Loucy (cell line): Measurements from ENCODE around the gene KCNK3.

Experiments used
- EZH2phosphoT487 ChIP-seq: fragments of 200-600 bp; IDR thresholded peaks from 2 replicates; pipeline ENCODE4 v1.6.1; 2018; ENCODE audit warnings: antibody characterized with exemption, mild to moderate bottlenecking, moderate library complexity, borderline replicate concordance
- TF ChIP-seq, protein P1 (sequence below): fragments of 200-600 bp; sonication (generic); conservative IDR thresholded peaks from 2 replicates; pipeline ENCODE4 v1.5.1; 2014; ENCODE audit warnings: mild to moderate bottlenecking, antibody characterized with exemption, low read length

DNA sequence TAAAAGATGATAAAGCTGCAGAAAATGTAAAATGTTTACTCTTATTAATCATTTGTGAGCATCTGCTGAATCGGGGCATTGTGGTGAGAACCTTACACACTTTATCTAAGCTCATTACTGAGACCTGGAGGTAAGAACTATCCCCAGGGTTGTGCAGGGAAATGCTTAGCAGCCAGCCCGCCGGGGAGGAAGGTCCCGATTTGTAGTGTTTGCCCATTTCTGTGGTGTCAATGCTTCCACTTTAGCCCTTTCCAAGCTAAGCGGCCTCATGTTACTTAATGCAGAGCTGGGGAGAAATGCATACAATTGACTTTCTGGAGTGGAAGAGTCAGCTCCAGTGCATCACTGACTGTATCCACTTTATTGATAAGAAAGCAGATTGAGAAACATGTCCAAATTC lies 20.8 kb upstream of the KCNK3 start:
- TF ChIP-seq, protein P1, sequence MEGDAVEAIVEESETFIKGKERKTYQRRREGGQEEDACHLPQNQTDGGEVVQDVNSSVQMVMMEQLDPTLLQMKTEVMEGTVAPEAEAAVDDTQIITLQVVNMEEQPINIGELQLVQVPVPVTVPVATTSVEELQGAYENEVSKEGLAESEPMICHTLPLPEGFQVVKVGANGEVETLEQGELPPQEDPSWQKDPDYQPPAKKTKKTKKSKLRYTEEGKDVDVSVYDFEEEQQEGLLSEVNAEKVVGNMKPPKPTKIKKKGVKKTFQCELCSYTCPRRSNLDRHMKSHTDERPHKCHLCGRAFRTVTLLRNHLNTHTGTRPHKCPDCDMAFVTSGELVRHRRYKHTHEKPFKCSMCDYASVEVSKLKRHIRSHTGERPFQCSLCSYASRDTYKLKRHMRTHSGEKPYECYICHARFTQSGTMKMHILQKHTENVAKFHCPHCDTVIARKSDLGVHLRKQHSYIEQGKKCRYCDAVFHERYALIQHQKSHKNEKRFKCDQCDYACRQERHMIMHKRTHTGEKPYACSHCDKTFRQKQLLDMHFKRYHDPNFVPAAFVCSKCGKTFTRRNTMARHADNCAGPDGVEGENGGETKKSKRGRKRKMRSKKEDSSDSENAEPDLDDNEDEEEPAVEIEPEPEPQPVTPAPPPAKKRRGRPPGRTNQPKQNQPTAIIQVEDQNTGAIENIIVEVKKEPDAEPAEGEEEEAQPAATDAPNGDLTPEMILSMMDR: no peak
- TF ChIP-seq EZH2phosphoT487: no peak
